Lung (tissue), 12 donors: ENCODE results near the gene ATG14. TPM values are rescaled to one million over a fixed set of nuclear protein-coding genes. Genes with fewer than 3 reads are reported as not detected.

Source experiments
- ATAC-seq: fragments of 200-7000 bp; cut with Tn5 transposase; one replicate; pipeline ENCODE4 v1.9.1; 2020; ENCODE audit warnings: moderate number of reproducible peaks; ENCODE audit not compliant: insufficient read depth, low FRiP score
- DNase-seq, 3 donors: peaks; one replicate each; pipeline ENCODE4 v3.0.0-alpha.2; 2013 to 2017
- H3K27ac ChIP-seq, 2 donors: one replicate each; pipeline ENCODE4 v1.5.1; 2013; ENCODE audit warnings: mild to moderate bottlenecking in 2 of 2, moderate library complexity in 2 of 2, control low read depth in 1 of 2, inconsistent platforms in 1 of 2, low read depth in 1 of 2, low read length in 1 of 2
- H3K27me3 ChIP-seq, 3 donors: one replicate each; pipeline ENCODE4 v1.5.1; 2013; ENCODE audit warnings: low read length in 2 of 3; ENCODE audit not compliant: control insufficient read depth in 3 of 3, insufficient read depth in 3 of 3
- H3K36me3 ChIP-seq, 4 donors: one replicate each; pipeline ENCODE4 v1.5.1; 2013; ENCODE audit warnings: low read length in 4 of 4, mild to moderate bottlenecking in 1 of 4, moderate library complexity in 1 of 4; ENCODE audit not compliant: control insufficient read depth in 4 of 4, insufficient read depth in 4 of 4
- H3K4me1 ChIP-seq, 5 donors: one replicate each; pipeline ENCODE4 v1.5.1; 2013; ENCODE audit warnings: low read length in 5 of 5, mild to moderate bottlenecking in 2 of 5, moderate library complexity in 1 of 5; ENCODE audit not compliant: control insufficient read depth in 5 of 5, insufficient read depth in 5 of 5
- H3K4me3 ChIP-seq: one replicate; pipeline ENCODE4 v1.5.1; 2013; ENCODE audit warnings: mild to moderate bottlenecking, control low read depth, moderate library complexity
- H3K9ac ChIP-seq, 2 donors: one replicate each; pipeline ENCODE4 v1.5.1; 2013; ENCODE audit warnings: low read length in 2 of 2, control low read depth in 1 of 2; ENCODE audit not compliant: insufficient read depth in 1 of 2
- H3K9me3 ChIP-seq, 4 donors: one replicate each; pipeline ENCODE4 v1.5.1; 2013; ENCODE audit warnings: low read length in 3 of 4, mild to moderate bottlenecking in 1 of 4, moderate library complexity in 1 of 4; ENCODE audit not compliant: control insufficient read depth in 4 of 4, insufficient read depth in 3 of 4
- WGBS, 2 donors: extraction: QIAGEN DNeasy Blood & Tissue Kit; methylation state at CpG; one replicate each; pipeline ENCODE4 v1.1.7; 2013; 5-methylcytosine and 5-hydroxymethylcytosine counted together
- polyA plus RNA-seq, 2 donors: library from polyadenylated mRNA; stranded (reverse); fragments of 200-250 nt; gene quantifications; one replicate each; pipeline ENCODE4 v1.2.1, GENCODE V29; 2013
- total RNA-seq, 2 donors: library from RNA; depleted of rRNA in 1 of 2; stranded (reverse); fragments of >200 nt in 1 of 2; gene quantifications; one replicate each; pipeline ENCODE4 v1.2.1, GENCODE V29; 2014 to 2021
- TF ChIP-seq, protein P1 (sequence below): IDR thresholded peaks from 2 replicates; pipeline ENCODE4 v1.5.1; 2012; ENCODE audit warnings: mild to moderate bottlenecking; ENCODE audit errors: control extremely low read depth, extremely low read depth
- donor health status: control.
- donor health status: control.
- donor health status: Bipolar disorder and iron deficiency.
- donor health status: healthy.
- donor health status: DM: yes; HTN: yes; CAD: no.

The ATG14 gene
- total and polyA plus RNA-seq, 4 donors, result 3.4 to 19.0 (median 7.0) TPM

GRCh38 chr14:55350461-55350860, 61.2 kb downstream of the ATG14 start:
- Histone ChIP-seq H3K27ac (no peak overlapping the region), H3K36me3 (peaks cover 10 to 22% (median 14%) of the 10 kb centered on the region in 4 donors), H3K9ac (no peak overlapping the region), H3K9me3 (peaks cover 0 to 2% (median 0%) of the 10 kb centered on the region in 4 donors), H3K4me1 (peaks cover 0 to 9% (median 0%) of the 10 kb centered on the region in 5 donors), H3K4me3 (no peak overlapping the region), H3K27me3 (no peaks in the 10 kb centered on the region)
- ATAC-seq, result no peak
- WGBS, 2 donors, result 88 to 92% methylated on average over 4 of the region's 4 CpGs
- no peak for DNase-seq
- TF ChIP-seq, protein P1, sequence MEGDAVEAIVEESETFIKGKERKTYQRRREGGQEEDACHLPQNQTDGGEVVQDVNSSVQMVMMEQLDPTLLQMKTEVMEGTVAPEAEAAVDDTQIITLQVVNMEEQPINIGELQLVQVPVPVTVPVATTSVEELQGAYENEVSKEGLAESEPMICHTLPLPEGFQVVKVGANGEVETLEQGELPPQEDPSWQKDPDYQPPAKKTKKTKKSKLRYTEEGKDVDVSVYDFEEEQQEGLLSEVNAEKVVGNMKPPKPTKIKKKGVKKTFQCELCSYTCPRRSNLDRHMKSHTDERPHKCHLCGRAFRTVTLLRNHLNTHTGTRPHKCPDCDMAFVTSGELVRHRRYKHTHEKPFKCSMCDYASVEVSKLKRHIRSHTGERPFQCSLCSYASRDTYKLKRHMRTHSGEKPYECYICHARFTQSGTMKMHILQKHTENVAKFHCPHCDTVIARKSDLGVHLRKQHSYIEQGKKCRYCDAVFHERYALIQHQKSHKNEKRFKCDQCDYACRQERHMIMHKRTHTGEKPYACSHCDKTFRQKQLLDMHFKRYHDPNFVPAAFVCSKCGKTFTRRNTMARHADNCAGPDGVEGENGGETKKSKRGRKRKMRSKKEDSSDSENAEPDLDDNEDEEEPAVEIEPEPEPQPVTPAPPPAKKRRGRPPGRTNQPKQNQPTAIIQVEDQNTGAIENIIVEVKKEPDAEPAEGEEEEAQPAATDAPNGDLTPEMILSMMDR, result no peak

DNA sequence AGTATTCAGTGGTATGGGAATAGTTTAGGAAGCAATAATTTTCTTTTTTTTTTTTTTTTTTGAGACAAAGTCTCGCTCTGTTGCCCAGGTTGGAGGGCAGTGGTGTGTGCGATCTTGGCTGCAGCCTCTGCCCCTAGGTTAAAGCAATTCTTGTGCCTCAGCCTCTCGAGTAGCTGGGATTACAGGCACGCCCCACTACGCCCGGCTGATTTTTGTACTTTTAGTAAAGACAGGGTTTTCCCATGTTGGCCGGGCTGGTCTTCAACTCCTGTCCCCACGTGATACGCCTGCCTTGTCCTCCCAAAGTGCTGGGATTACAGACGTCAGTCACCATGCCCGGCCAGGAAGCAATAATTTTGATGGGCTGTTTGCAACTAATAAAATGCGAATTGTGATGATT, 62.1 kb downstream of the ATG14 start:
- no peak for DNase-seq
- H3K9ac ChIP-seq, result no peak overlapping the region
- no peak for ATAC-seq

DNA sequence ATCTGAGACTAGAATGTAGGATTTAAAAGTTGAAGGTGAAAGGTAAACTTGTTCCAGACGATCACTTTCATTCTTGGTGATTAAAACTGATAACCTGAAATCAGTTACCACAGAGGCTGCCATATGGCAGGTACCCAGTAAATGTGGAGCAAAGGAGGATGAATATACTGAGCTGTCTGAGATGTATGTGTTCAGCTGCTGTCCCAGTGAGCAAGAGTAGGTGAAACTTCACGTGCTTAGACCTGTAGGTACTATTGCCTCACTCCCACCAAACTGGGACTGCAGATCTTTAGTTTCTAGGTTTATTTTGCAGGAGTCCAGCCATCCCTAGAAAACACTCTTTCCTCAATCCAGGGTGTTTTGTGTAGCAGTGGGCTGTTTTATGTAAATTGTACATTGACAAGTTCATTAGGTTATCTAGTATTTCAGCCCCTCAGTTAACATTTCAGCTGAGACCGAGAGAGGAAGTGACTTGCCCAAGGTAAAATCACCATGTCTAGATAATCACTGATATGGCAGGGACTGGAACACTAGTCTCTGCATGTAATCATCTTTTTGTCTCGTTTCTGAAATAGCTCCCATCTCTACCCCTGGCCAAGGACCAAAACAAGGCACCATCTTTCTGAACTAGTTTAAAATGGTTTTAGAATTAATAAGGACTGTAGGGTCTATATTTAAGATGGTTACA, 62.7 kb downstream of the ATG14 start:
- 75 to 77% methylated on average over 4 of the region's 4 CpGs for WGBS, 2 donors
- peaks cover 7 to 22% (median 14%) of the 10 kb centered on the region in 4 donors for H3K36me3 ChIP-seq
- H3K27ac ChIP-seq, result no peak overlapping the region
- TF ChIP-seq, protein P1, result no peak
- no peak overlapping the region for H3K9ac ChIP-seq
- H3K4me3 ChIP-seq, result no peak overlapping the region
- H3K4me1 ChIP-seq, result peaks cover 0 to 9% (median 0%) of the 10 kb centered on the region in 5 donors
- no peak for DNase-seq
- ATAC-seq, result no peak
- H3K9me3 ChIP-seq, result peaks cover 0 to 2% (median 0%) of the 10 kb centered on the region in 4 donors
- H3K27me3 ChIP-seq, result no peaks in the 10 kb centered on the region

More for the DNA sequence above, 62.1 kb downstream of the ATG14 start:
- WGBS, 2 donors, result 80 to 89% methylated on average over 12 of the region's 12 CpGs
- peaks cover 7 to 22% (median 14%) of the 10 kb centered on the region in 4 donors for H3K36me3 ChIP-seq
- TF ChIP-seq, protein P1, result no peak
- H3K9me3 ChIP-seq, result peaks cover 0 to 2% (median 0%) of the 10 kb centered on the region in 4 donors
- no peak overlapping the region for H3K4me3 ChIP-seq
- H3K27me3 ChIP-seq, result no peaks in the 10 kb centered on the region
- peaks cover 0 to 9% (median 0%) of the 10 kb centered on the region in 5 donors for H3K4me1 ChIP-seq
- H3K27ac ChIP-seq, result no peak overlapping the region
